Colonic mucosa (tissue), 4 donors: ENCODE results near the gene GRM1. TPM values are rescaled to one million over a fixed set of nuclear protein-coding genes. Genes with fewer than 3 reads are reported as not detected.

Source experiments
- DNase-seq: peaks from one replicate; pipeline ENCODE4 v3.0.0-alpha.2; 2020
- H3K27ac ChIP-seq: fragments of 200-600 bp; one replicate; pipeline ENCODE4 v1.8.0; 2021
- H3K27me3 ChIP-seq: fragments of 200-600 bp; one replicate; pipeline ENCODE4 v1.8.0; 2021
- H3K36me3 ChIP-seq: fragments of 200-600 bp; one replicate; pipeline ENCODE4 v1.8.0; 2021
- H3K4me1 ChIP-seq: fragments of 200-600 bp; one replicate; pipeline ENCODE4 v1.8.0; 2021; ENCODE audit warnings: mild to moderate bottlenecking
- H3K4me3 ChIP-seq: fragments of 200-600 bp; one replicate; pipeline ENCODE4 v1.8.0; 2021
- H3K9ac ChIP-seq, 2 donors: one replicate each; pipeline ENCODE4 v1.7.0; 2013; ENCODE audit warnings: control low read depth in 2 of 2, low read depth in 2 of 2, low read length in 2 of 2
- H3K9me3 ChIP-seq: fragments of 200-600 bp; one replicate; pipeline ENCODE4 v1.8.0; 2021
- intact Hi-C: fragments of 100-400 bp; cut with DNase I; formaldehyde crosslinking; loops from one replicate; pipeline ENCODE4 v1.14.1; 2022
- total RNA-seq, 2 donors: library from RNA; stranded (reverse); fragmentation: NEBNext Ultra II Directional in 1 of 2; extraction: Animal tissue kit (Norgen Biotek cat#: 25700) in 1 of 2; gene quantifications; one replicate each; pipeline ENCODE4 v1.2.1, GENCODE V29; 2021
- TF ChIP-seq, protein P1 (sequence below): fragments of 200-600 bp; IDR thresholded peaks from one replicate; pipeline ENCODE4 v1.8.0; 2022; ENCODE audit warnings: antibody characterized with exemption, mild to moderate bottlenecking
- donor health status: healthy.
- donor health status: DM: no; HTN: no; CAD: no.
- donor health status: DM: no; HTN: no; CAD: no.

GRM1 gene
- total RNA-seq, 2 donors from 2014 or later = 0.11 TPM; not detected in 1

- no peak overlapping the region for H3K9ac ChIP-seq
- intact Hi-C loops = no loop called here
- H3K36me3 ChIP-seq = no peaks in the 10 kb centered on the region
- no peaks in the 10 kb centered on the region for H3K27me3 ChIP-seq
- H3K9me3 ChIP-seq = no peaks in the 10 kb centered on the region
- no peak overlapping the region for H3K27ac ChIP-seq
- no peak overlapping the region for H3K4me3 ChIP-seq
- TF ChIP-seq, protein P1, sequence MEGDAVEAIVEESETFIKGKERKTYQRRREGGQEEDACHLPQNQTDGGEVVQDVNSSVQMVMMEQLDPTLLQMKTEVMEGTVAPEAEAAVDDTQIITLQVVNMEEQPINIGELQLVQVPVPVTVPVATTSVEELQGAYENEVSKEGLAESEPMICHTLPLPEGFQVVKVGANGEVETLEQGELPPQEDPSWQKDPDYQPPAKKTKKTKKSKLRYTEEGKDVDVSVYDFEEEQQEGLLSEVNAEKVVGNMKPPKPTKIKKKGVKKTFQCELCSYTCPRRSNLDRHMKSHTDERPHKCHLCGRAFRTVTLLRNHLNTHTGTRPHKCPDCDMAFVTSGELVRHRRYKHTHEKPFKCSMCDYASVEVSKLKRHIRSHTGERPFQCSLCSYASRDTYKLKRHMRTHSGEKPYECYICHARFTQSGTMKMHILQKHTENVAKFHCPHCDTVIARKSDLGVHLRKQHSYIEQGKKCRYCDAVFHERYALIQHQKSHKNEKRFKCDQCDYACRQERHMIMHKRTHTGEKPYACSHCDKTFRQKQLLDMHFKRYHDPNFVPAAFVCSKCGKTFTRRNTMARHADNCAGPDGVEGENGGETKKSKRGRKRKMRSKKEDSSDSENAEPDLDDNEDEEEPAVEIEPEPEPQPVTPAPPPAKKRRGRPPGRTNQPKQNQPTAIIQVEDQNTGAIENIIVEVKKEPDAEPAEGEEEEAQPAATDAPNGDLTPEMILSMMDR = no peak
- DNase-seq = no peak
- H3K4me1 ChIP-seq = no peaks in the 10 kb centered on the region
Observed at GRCh38 chr6:146277142-146277541, 248.3 kb downstream of the GRM1 start.

- Histone ChIP-seq H3K4me3 (no peak overlapping the region), H3K27ac (no peak overlapping the region), H3K4me1 (no peaks in the 10 kb centered on the region), H3K36me3 (no peaks in the 10 kb centered on the region), H3K9me3 (no peaks in the 10 kb centered on the region), H3K27me3 (no peaks in the 10 kb centered on the region), H3K9ac (no peak overlapping the region)
- no peak for DNase-seq
- intact Hi-C loops = no loop called here
- TF ChIP-seq, protein P1 = no peak
Observed at GRCh38 chr6:146281651-146282362, 252.9 kb downstream of the GRM1 start.

DNA sequence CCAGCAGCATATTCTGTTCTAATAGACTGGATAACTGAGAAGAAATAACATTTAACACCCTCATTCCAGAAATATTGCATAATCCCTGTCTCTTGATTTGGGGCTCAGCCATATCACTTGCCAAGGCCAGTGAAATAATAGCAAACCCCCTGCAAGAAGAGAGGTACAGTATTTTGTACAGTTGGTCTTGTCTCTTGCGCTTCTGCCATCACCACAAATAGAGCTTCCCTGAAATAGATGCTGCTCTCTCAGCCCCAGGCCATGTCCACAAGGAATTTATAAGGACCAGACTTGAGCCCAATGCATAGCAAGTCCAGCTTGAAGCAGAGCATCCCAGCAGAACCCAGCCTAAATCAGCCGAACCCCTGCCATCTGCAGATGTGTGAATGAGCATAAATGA is 254.0 kb downstream of the GRM1 start:
- Histone ChIP-seq H3K4me1 (no peaks in the 10 kb centered on the region), H3K27me3 (no peaks in the 10 kb centered on the region), H3K4me3 (no peak overlapping the region), H3K9ac (no peak overlapping the region), H3K27ac (no peak overlapping the region), H3K36me3 (no peaks in the 10 kb centered on the region), H3K9me3 (no peaks in the 10 kb centered on the region)
- TF ChIP-seq, protein P1 = no peak
- DNase-seq = no peak
- intact Hi-C loops = no loop called here

DNA sequence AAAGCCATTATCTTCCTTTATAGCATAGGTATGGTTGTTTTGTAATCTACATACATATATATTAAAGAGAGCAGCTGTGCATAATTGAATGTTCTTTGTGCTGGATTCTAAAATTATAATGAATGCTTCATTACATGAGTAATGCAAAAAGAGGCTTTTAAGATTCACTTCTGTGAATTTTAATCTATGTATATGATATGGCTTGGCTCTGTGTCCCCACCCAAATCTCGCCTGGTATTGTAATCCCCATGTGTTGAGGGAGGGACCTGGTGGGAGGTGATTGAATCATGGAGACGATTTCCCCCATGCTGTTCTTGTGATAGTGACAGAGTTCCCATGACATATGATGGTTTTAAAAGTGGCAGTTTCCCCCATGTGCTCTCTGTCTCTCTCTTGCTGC is 255.4 kb downstream of the GRM1 start:
- intact Hi-C loops = no loop called here
- Histone ChIP-seq H3K4me1 (no peaks in the 10 kb centered on the region), H3K4me3 (no peak overlapping the region), H3K27ac (no peak overlapping the region), H3K36me3 (no peaks in the 10 kb centered on the region), H3K9ac (no peak overlapping the region), H3K9me3 (no peaks in the 10 kb centered on the region), H3K27me3 (no peaks in the 10 kb centered on the region)
- DNase-seq = no peak
- TF ChIP-seq, protein P1 = no peak

GRCh38 chr6:146286961-146287360 is 258.1 kb downstream of the GRM1 start:
- no peak overlapping the region for H3K27ac ChIP-seq
- no peak overlapping the region for H3K9ac ChIP-seq
- intact Hi-C loops = no loop called here
- no peak for DNase-seq
- H3K9me3 ChIP-seq = no peaks in the 10 kb centered on the region
- TF ChIP-seq, protein P1 = no peak
- H3K4me3 ChIP-seq = no peak overlapping the region
- no peaks in the 10 kb centered on the region for H3K27me3 ChIP-seq
- H3K36me3 ChIP-seq = no peaks in the 10 kb centered on the region
- no peaks in the 10 kb centered on the region for H3K4me1 ChIP-seq
